T1000 (cell line): ENCODE results near the gene DET1.
"Not testable (repeated sequence)": the region's sequence is repeated elsewhere in the genome, so short reads cannot be mapped to it uniquely, and the experiment has no call there.

Source experiments
- DNase-seq: peaks from one replicate; lab custom pipeline; 2025; ENCODE audit warnings: mixed read lengths; lab: John Stamatoyannopoulos, UW

The DET1 gene

GRCh38 chr15:88497109-88497765, 49.2 kb downstream of the DET1 start:
- DNase-seq: no peak

GRCh38 chr15:88493844-88494243, 52.6 kb downstream of the DET1 start:
- DNase-seq: no peak

- DNase-seq: no peak
Observed at GRCh38 chr15:88491158-88491557, 55.3 kb downstream of the DET1 start.

- DNase-seq: no peak
Observed at GRCh38 chr15:88490036-88490435, 56.4 kb downstream of the DET1 start.

- DNase-seq: no peak
Observed at GRCh38 chr15:88489321-88489720, 57.2 kb downstream of the DET1 start.

GRCh38 chr15:88487796-88488523, 58.5 kb downstream of the DET1 start:
- no peak for DNase-seq

- DNase-seq: no peak
Observed at GRCh38 chr15:88487178-88487795, 59.2 kb downstream of the DET1 start.

GRCh38 chr15:88484682-88485331, 61.7 kb downstream of the DET1 start:
- DNase-seq: peak; percentile 61

GRCh38 chr15:88482263-88482662, 64.2 kb downstream of the DET1 start:
- no peak for DNase-seq

- no peak for DNase-seq
Observed at GRCh38 chr15:88480981-88481380, 65.5 kb downstream of the DET1 start.

- no peak for DNase-seq
Observed at GRCh38 chr15:88479169-88479568, 67.3 kb downstream of the DET1 start.

- DNase-seq: no peak
Observed at GRCh38 chr15:88477904-88478303, 68.6 kb downstream of the DET1 start.

GRCh38 chr15:88477126-88477525, 69.4 kb downstream of the DET1 start:
- no peak for DNase-seq

- no peak for DNase-seq
Observed at GRCh38 chr15:88476635-88477060, 69.8 kb downstream of the DET1 start.

- DNase-seq: not testable (repeated sequence)
Observed at GRCh38 chr15:88473661-88474293, 72.7 kb downstream of the DET1 start.

GRCh38 chr15:88472225-88472624, 74.3 kb downstream of the DET1 start:
- DNase-seq: no peak

GRCh38 chr15:88470625-88471372, 75.7 kb downstream of the DET1 start:
- DNase-seq: no peak

- DNase-seq: no peak
Observed at GRCh38 chr15:88469321-88469720, 77.2 kb downstream of the DET1 start.

- DNase-seq: not testable (repeated sequence)
Observed at GRCh38 chr15:88468721-88469120, 77.8 kb downstream of the DET1 start.

GRCh38 chr15:88467935-88468528, 78.4 kb downstream of the DET1 start:
- no peak for DNase-seq
